HG02981 (cell line): ENCODE results near the gene ARHGEF28.

Source experiments
- ATAC-seq: cut with Tn5 transposase; IDR thresholded peaks from one replicate; pipeline ENCODE4 v1.9.1; 2021; ENCODE audit warnings: mild to moderate bottlenecking, moderate library complexity; ENCODE audit not compliant: unreplicated experiment

Gene ARHGEF28

GRCh38 chr5:73776405-73776804, 150.4 kb downstream of the ARHGEF28 start:
- no peak for ATAC-seq

- ATAC-seq: no peak
Observed at GRCh38 chr5:73777192-73777591, 151.2 kb downstream of the ARHGEF28 start.

- no peak for ATAC-seq
Observed at GRCh38 chr5:73780302-73781080, 154.5 kb downstream of the ARHGEF28 start.

- ATAC-seq: no peak
Observed at GRCh38 chr5:73781107-73781768, 155.2 kb downstream of the ARHGEF28 start.

- ATAC-seq: no peak
Observed at GRCh38 chr5:73783828-73784227, 157.8 kb downstream of the ARHGEF28 start.

- no peak for ATAC-seq
Observed at GRCh38 chr5:73786043-73786831, 160.2 kb downstream of the ARHGEF28 start.

- ATAC-seq: no peak
Observed at GRCh38 chr5:73789851-73790281, 163.9 kb downstream of the ARHGEF28 start.

- ATAC-seq: no peak
Observed at GRCh38 chr5:73791389-73791788, 165.4 kb downstream of the ARHGEF28 start.

GRCh38 chr5:73792687-73793320, 166.8 kb downstream of the ARHGEF28 start:
- peak; percentile 64 for ATAC-seq

- no peak for ATAC-seq
Observed at GRCh38 chr5:73793911-73794310, 167.9 kb downstream of the ARHGEF28 start.

GRCh38 chr5:73796164-73797131, 170.5 kb downstream of the ARHGEF28 start:
- peak; percentile 65 for ATAC-seq

- ATAC-seq: no peak
Observed at GRCh38 chr5:73797132-73797510, 171.1 kb downstream of the ARHGEF28 start.

- no peak for ATAC-seq
Observed at GRCh38 chr5:73799401-73799972, 173.5 kb downstream of the ARHGEF28 start.

- no peak for ATAC-seq
Observed at GRCh38 chr5:73801686-73802085, 175.7 kb downstream of the ARHGEF28 start.

- no peak for ATAC-seq
Observed at GRCh38 chr5:73805449-73805848, 179.5 kb downstream of the ARHGEF28 start.

GRCh38 chr5:73808911-73809310, 182.9 kb downstream of the ARHGEF28 start:
- no peak for ATAC-seq

GRCh38 chr5:73810429-73810828, 184.4 kb downstream of the ARHGEF28 start:
- ATAC-seq: no peak

- ATAC-seq: no peak
Observed at GRCh38 chr5:73812457-73812856, 186.5 kb downstream of the ARHGEF28 start.

GRCh38 chr5:73812962-73813588, 187.1 kb downstream of the ARHGEF28 start:
- ATAC-seq: no peak
